NCI-H446 treated with DMSO at 0.1 percent for 48 hours (cell line): ENCODE results near the gene BAK1.

Source experiments
- DNase-seq: peaks from one replicate; lab custom pipeline; 2025; lab: John Stamatoyannopoulos, UW

The BAK1 gene

DNA sequence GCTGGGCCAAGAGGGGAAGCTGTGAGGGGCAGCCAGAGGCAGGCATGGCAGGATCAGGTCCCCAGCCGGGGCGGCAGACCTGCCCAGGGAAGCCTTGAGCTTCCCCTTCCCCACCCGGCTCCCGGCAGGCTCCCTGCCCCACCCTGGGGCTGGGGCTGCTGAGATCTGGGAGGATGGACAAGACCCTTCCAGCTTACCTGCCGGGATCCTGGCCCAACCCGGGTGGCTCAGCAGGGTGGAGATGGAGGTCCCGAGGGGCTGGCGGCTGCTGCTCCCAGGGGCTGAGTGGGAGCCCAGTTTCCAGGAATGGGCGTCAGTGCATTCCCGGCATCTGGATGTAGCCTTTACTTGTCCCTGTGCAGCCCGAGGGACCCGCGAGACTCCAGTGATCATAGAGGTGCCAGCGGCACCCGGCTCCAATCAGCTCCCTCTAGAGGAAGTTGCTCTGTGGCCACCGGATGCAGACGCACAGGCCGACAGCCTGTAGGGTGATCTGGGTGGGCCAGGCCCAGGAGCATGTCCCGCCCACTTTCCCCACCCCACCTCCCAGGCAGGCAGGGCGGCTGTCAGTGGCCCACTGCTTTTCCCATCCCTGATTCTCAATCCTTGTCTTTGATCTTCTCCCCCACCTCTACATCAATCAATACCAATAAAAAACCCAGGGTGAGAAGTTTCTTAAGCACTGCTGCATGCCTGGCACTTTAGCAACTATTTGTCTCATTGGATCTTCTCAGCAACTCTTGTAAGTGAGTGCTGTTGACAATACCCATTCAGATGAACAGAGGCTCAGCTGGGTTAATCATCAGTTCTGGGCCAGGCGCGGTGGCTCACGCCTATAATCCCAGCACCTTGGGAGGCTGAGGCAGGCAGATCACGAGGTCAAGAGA lies at the start of gene BAK1:
Gene BAK1 (minus strand): TSS at position 449 of the 887 bp plus-strand sequence. CDS start 2,672 bp downstream, outside the sequence.
- DNase-seq = peak; percentile 76

DNA sequence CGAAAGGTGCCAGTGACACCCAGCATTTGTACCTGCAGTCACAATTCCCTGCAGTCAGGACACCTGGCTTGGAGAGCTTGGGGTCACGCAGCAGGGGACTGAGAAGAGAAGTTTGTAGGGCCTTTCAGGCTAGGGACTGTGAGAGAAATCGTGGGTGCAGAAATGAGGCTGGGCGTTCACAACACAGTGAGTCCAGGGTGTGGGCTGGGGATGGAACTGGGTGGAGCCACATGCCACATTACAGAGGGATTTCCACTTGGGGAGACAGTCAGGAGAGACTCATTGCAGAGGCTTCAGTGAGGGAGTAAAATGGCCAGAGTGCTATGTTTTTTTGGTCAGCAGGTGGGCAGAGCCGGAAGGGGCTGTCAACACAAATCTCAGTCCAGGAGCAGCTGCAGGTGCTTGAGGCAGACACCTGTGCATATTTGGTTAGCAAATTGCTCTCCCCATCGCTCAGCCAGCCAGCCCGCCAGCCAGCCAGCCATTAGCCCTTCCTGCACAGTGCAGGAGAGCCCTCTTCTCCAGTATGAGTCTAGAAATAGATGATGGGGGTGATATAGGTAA lies 48.4 kb upstream of the BAK1 start:
- no peak for DNase-seq

DNA sequence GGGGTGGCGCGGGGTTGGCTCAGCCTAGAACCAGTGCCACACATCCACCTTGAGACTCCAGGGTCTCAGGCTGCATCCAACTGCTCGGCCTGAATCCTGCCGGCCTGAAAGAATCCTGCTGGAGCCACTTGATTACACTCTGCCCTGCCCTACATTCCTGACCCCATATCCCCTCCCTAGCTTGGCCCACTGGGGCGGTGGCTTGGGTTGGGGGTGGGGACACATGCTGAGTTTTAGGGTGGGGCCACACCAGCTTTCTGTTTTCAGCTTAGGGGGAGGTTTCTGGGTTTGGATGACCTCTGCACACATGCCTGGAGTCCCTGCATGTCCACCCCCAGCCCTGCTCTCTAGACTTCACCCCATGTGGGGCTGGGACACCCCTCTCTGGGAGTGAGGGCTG lies 47.8 kb upstream of the BAK1 start:
- no peak for DNase-seq

GRCh38 chr6:33624856-33625255 lies 44.8 kb upstream of the BAK1 start:
- no peak for DNase-seq

GRCh38 chr6:33623895-33624381 lies 43.9 kb upstream of the BAK1 start:
- DNase-seq = no peak

GRCh38 chr6:33622456-33623431 lies 42.7 kb upstream of the BAK1 start:
- DNase-seq = no peak

GRCh38 chr6:33621711-33622388 lies 41.8 kb upstream of the BAK1 start:
- no peak for DNase-seq

GRCh38 chr6:33620856-33621710 lies 41.0 kb upstream of the BAK1 start, which contains the start of gene ITPR3:
TSS of gene ITPR3 (plus strand) at chr6:33621322. CDS start at chr6:33621603, 281 bp downstream.
- no peak for DNase-seq

- no peak for DNase-seq
Observed at GRCh38 chr6:33620158-33620855, 40.2 kb upstream of the BAK1 start.

DNA sequence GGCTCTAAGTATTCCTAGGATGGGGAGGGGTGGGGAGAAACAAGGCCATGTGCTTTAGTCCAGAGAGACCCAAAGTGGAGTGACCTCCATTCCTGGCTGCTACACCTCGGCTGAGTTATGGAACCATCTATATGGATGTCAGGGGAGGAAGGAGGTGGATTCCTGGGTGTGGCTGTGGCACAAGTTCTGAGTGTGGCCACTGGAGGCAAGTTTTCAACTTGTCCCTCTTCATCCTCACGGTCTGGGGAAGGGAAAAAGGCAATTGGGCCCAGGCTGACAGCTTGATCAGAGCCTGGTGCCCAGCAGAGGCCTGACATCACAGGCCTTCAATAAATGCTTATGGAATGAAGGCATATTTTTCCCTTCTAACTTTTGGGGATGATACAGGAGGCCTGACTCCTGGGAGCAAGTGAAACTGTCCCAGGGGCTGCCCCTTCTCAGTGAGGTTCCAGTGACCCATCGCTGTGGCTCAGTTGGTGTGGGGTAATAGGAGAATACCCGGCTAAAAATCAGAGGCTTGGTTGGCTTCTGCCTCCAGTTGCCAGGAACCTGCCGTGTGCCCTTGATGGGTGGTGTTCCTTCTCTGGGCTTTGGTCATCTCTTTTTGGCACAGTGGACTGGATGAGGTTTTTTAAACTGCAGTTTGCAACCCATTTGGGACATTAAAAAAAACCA lies 39.2 kb upstream of the BAK1 start:
- DNase-seq = no peak

DNA sequence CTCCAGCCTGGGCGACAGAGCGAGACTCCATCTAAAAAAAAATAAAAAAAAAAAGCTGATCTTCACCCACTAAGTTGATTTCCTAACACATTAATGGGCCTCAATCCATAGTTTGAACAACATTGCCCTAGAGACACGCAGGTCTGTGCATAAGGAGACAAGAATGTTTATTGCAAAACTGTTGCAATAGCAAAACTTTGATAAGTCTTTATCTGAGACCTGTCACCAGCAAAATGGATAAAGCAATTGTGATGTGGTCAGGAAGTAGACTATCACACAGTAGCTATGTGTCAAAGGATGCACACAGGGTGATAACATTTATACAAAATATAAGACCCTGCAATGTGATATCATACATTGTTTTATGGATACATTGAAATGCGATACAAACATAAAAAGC lies 36.8 kb upstream of the BAK1 start:
- no peak for DNase-seq

DNA sequence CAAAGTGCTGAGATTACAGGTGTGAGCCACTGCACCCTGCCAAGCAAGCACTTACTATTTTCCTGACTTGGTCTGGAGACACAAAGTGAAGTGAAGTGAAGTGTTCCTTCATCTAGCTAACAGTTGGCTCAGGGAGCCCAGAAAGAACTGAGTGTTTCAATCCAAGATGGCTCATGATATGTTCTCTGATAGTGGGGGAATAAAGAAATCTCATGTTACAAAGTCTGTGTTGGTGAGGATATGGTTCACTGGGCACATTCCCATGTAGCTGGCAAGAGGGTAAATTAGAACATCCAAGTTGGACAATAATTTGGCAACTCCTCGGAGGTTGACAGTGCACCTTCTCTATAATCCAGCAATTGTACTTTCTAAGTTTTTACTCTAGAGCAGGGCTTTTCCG lies 36.0 kb upstream of the BAK1 start:
- DNase-seq = no peak

DNA sequence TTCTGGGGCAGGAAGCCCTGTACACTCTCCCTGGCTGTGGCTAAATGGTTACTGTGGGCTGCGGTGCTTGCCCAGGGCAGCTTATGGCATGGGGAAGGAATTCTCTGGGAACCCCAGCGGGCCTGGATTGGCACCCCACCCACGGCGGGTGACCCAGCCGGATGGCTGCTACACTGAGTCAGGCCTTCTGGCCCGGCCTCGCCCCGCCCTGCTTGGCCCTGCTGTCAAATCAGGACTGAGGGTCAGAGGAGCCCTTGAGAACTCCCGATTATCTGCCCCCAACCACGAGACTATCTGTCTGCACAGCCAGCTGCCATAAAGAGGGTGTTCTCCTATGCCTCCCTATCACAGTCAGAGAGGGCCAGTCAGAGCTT lies 33.7 kb upstream of the BAK1 start:
- no peak for DNase-seq

GRCh38 chr6:33613146-33613794 lies 33.2 kb upstream of the BAK1 start:
- DNase-seq = no peak

GRCh38 chr6:33610779-33611732 lies 31.0 kb upstream of the BAK1 start:
- no peak for DNase-seq

DNA sequence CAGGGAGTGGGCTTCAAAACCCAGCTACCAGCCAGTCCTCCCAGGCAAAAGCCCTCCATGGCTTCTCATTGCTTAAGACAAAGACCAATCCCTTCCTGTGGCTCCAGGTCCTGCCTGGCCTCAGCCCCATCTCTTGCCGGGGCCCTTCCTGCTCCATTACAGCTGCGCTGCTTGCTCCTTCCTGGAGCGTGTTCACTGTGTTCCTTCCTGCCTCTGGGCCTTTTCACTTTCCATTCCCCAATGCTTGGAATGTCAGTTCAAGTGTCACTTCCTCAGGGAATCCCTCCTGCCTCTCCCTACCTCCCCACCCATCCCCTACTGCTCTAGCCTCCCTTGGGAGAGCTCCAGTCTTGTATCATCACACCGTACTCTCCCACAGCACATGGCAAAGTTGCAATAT lies 30.0 kb upstream of the BAK1 start:
- no peak for DNase-seq

DNA sequence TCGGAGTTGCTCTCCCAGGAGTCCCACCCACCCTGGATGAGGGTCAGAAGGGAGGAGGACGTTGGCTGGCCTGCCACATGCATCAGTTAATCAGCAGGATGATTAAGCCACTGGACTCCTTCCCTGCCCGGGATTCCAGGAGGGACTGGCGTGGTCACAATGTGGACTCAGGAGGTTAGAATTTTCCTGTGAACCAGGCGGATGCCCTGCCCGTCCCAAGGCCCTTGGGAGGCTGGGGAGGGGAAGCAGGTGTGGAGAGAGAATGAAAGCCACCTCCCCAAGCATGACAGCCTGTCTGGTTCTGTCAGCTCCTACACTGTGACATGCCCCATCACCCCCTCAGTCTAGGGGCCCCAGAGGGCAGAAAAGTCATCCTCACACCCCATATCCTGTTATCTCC lies 29.5 kb upstream of the BAK1 start:
- DNase-seq = no peak

- DNase-seq = no peak
Observed at GRCh38 chr6:33609019-33609418, 28.9 kb upstream of the BAK1 start.
